ENCODE measurements around the gene TAF8. TPM values are rescaled to one million over a fixed set of nuclear protein-coding genes. Genes with fewer than 3 reads are reported as not detected.
A peak's percentile ranks its signal among the peaks of the same experiment; 100 is the strongest.

The TAF8 gene
- total RNA-seq, 1 donor from 2014 or later, result 17.2 TPM

DNA sequence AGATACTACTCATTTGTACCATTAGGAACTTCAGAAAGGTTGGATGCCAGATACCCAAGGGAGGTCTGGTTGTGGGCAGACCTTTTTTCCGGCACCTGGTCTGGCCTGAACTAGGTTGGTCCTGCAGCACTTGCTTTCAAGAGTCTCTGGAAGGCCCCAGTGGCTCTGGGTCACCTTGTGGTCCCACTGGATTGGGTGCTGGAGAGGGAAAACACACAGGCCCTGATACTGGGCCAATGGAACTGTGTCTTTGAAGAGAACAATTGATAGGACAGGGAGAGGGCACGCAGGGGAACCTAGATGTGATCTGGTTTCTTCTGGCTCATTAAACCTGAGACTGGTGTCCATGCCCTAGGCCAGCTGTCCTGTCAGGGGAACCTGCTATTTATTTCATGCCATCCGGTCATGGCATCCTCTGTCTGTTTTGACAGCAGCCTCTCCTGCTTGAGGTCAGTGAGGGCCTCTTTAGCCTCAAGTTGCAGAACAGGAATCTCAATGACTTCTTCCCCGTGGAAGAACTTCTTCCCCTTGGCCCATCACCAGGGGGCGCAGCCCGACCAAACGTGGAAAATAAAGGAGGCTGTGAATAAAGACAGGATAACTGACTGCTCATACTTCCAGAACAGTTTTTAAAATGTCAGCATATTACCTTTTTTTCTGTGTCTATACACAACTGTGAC, 25.0 kb downstream of the TAF8 start:
- DNase-seq (ENCODE audit: low spot score), result peak; percentile 68
- TF ChIP-seq, protein P1, sequence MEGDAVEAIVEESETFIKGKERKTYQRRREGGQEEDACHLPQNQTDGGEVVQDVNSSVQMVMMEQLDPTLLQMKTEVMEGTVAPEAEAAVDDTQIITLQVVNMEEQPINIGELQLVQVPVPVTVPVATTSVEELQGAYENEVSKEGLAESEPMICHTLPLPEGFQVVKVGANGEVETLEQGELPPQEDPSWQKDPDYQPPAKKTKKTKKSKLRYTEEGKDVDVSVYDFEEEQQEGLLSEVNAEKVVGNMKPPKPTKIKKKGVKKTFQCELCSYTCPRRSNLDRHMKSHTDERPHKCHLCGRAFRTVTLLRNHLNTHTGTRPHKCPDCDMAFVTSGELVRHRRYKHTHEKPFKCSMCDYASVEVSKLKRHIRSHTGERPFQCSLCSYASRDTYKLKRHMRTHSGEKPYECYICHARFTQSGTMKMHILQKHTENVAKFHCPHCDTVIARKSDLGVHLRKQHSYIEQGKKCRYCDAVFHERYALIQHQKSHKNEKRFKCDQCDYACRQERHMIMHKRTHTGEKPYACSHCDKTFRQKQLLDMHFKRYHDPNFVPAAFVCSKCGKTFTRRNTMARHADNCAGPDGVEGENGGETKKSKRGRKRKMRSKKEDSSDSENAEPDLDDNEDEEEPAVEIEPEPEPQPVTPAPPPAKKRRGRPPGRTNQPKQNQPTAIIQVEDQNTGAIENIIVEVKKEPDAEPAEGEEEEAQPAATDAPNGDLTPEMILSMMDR (IDR thresholded peaks at IDR 0.05), result peak; percentile 93
- Mint-ChIP-seq H3K4me3 (ENCODE audit: unreplicated experiment) (no peak overlapping the region), H3K27ac (ENCODE audit: unreplicated experiment) (no peak overlapping the region), H3K36me3 (ENCODE audit: low read depth) (peaks cover 12% of the 10 kb centered on the region), H3K4me1 (ENCODE audit: low read depth) (peaks cover 3% of the 10 kb centered on the region), H3K27me3 (ENCODE audit: low read depth) (no peaks in the 10 kb centered on the region), H3K9me3 (ENCODE audit: low read depth) (no peaks in the 10 kb centered on the region)

DNA sequence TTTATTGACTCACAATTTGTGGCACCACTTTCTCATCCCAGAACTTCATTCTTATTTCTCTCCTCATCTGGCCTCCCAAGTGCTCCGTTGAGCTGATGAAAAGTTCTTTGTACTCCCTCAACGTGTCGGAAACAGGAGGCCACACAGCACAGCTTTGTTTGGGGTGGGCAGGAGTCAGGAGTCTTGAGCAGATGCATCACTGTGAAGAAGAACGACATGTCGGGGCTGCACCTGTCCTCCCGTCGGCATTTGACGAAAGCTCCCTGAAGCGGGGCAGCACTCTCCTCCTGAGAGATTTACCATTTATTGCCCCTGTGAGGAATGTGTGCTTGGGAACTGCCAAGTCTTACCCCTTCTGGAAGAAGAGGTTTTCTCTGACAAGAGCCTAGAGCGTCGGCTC, 28.1 kb downstream of the TAF8 start:
- DNase-seq (ENCODE audit: low spot score), result peak; percentile 32
- no peaks in the 10 kb centered on the region for H3K9me3 Mint-ChIP-seq (ENCODE audit: low read depth)
- H3K27ac Mint-ChIP-seq (ENCODE audit: unreplicated experiment), result no peak overlapping the region
- H3K27me3 Mint-ChIP-seq (ENCODE audit: low read depth), result no peaks in the 10 kb centered on the region
- peaks cover 3% of the 10 kb centered on the region for H3K4me1 Mint-ChIP-seq (ENCODE audit: low read depth)
- H3K36me3 Mint-ChIP-seq (ENCODE audit: low read depth), result peaks cover 12% of the 10 kb centered on the region
- TF ChIP-seq, protein P1 (IDR thresholded peaks at IDR 0.05), result no peak
- H3K4me3 Mint-ChIP-seq (ENCODE audit: unreplicated experiment), result no peak overlapping the region

DNA sequence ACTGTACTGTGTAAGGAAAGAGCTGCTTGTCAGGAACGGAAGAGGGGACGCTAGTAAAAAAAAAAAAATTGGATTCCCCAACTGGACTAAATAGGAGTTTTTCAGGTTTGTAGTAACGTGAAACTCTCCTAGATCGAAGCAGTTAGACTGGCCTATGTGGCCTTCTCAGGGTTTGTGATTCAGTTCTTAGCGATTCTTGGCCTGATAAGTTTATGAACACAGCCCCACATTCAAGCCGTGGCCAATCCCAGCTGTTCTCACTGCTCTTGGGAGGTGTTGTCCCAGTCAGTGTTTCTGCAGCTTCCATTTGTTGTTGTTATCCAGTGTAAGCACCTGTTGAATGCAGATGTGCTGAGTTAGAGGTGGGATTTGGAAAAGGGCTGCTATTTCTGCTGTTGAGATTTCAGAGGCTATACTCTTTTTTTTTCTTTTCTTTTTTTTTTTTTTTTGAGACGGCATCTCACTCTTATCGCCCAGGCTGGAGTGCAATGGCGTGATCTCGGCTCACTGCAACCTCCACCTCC, 29.7 kb downstream of the TAF8 start:
- Mint-ChIP-seq H3K9me3 (ENCODE audit: low read depth) (no peaks in the 10 kb centered on the region), H3K27ac (ENCODE audit: unreplicated experiment) (no peak overlapping the region), H3K4me1 (ENCODE audit: low read depth) (peaks cover 5% of the 10 kb centered on the region), H3K4me3 (ENCODE audit: unreplicated experiment) (no peak overlapping the region), H3K36me3 (ENCODE audit: low read depth) (peaks cover 12% of the 10 kb centered on the region), H3K27me3 (ENCODE audit: low read depth) (no peaks in the 10 kb centered on the region)
- TF ChIP-seq, protein P1 (IDR thresholded peaks at IDR 0.05), result no peak
- DNase-seq (ENCODE audit: low spot score), result peak; percentile 4

DNA sequence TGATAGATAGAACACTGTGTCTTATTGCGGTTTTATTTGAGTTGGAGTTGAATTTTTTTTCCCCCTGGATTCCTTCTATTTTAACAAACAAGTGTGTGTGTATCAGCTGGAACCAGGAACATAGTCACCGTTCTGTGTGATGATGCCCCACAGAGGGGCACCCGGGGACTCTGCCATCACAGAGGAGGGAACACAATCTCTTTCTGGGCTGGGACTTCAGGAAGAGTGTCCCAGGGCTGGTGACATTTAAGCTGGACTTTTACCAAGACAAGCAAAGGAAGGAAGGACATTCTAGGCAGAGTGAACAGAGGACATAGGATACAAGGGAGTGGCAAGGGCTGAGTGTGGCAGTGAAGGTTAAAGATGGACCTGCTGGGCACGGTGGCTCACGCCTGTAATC, 33.2 kb downstream of the TAF8 start:
- TF ChIP-seq, protein P1 (IDR thresholded peaks at IDR 0.05), result no peak
- Mint-ChIP-seq H3K4me1 (ENCODE audit: low read depth) (peaks cover 10% of the 10 kb centered on the region), H3K27ac (ENCODE audit: unreplicated experiment) (no peak overlapping the region), H3K27me3 (ENCODE audit: low read depth) (no peaks in the 10 kb centered on the region), H3K9me3 (ENCODE audit: low read depth) (no peaks in the 10 kb centered on the region), H3K4me3 (ENCODE audit: unreplicated experiment) (no peak overlapping the region), H3K36me3 (ENCODE audit: low read depth) (peaks cover 4% of the 10 kb centered on the region)
- no peak for DNase-seq (ENCODE audit: low spot score)

DNA sequence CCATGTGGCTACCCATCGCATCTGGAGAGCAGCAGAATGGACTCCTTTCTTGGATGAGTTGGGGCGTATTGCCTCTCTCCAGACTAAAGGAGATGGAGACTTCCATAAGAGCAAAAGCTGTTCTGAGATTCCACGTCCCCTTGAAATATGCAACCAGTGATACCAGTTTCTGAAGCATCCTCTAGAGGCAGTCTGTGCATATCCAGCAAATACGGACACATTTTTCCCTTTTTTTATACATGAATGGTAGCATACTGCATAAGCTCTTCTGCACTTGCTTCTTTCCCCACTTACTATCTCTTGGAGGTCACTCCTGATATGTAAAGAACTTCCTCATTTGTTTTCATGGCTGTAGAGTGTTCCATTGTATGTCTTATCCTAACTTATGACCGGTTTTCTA, 34.6 kb downstream of the TAF8 start:
- Mint-ChIP-seq H3K4me3 (ENCODE audit: unreplicated experiment) (no peak overlapping the region), H3K27ac (ENCODE audit: unreplicated experiment) (no peak overlapping the region), H3K36me3 (ENCODE audit: low read depth) (peaks cover 1% of the 10 kb centered on the region), H3K27me3 (ENCODE audit: low read depth) (no peaks in the 10 kb centered on the region), H3K9me3 (ENCODE audit: low read depth) (no peaks in the 10 kb centered on the region), H3K4me1 (ENCODE audit: low read depth) (peaks cover 7% of the 10 kb centered on the region)
- no peak for DNase-seq (ENCODE audit: low spot score)
- TF ChIP-seq, protein P1 (IDR thresholded peaks at IDR 0.05), result peak; percentile 43
